GM12878 (cell line): Measurements from ENCODE around the gene KCNE2.

Experiments
- ATF7 ChIP-seq: fragments of 450-650 bp; IDR thresholded peaks from 2 replicates; pipeline ENCODE4 v1.6.1; 2016; ENCODE audit warnings: low read depth, mild to moderate bottlenecking
- CTCF ChIP-seq, 3 experiments: IDR thresholded peaks in 2 of 3; conservative IDR thresholded peaks in 1 of 3; 2 replicates each; pipeline ENCODE4 v1.5.1; 2011; ENCODE audit warnings: low read depth in 3 of 3, low read length in 3 of 3, mild to moderate bottlenecking in 3 of 3, control low read depth in 2 of 3, moderate library complexity in 2 of 3, inconsistent platforms in 1 of 3, mixed read lengths in 1 of 3; ENCODE audit not compliant: control insufficient read depth in 2 of 3, insufficient read depth in 1 of 3; ENCODE audit errors: extremely low read depth in 1 of 3
- ELK1 ChIP-seq: IDR thresholded peaks from 2 replicates; pipeline ENCODE4 v1.6.1; 2012; ENCODE audit warnings: low read depth, low read length, improper control_type of control experiment
- EZH2 ChIP-seq: IDR thresholded peaks from 2 replicates; pipeline ENCODE4 v1.6.1; 2012; ENCODE audit warnings: low read depth, mild to moderate bottlenecking, control low read depth, inconsistent platforms, low read length, borderline replicate concordance; ENCODE audit not compliant: control insufficient read depth
- IRF3 ChIP-seq: fragments of 450-650 bp; IDR thresholded peaks from 2 replicates; pipeline ENCODE4 v1.6.1; 2014; ENCODE audit warnings: mild to moderate bottlenecking
- POLR2A ChIP-seq: IDR thresholded peaks from 2 replicates; pipeline ENCODE4 v1.6.1; 2011; ENCODE audit warnings: low read depth, mild to moderate bottlenecking, low read length
- POLR2AphosphoS5 ChIP-seq: IDR thresholded peaks from 2 replicates; pipeline ENCODE4 v1.6.1; 2011; ENCODE audit warnings: mild to moderate bottlenecking, low read length, inconsistent platforms
- SIN3A ChIP-seq: IDR thresholded peaks from 2 replicates; pipeline ENCODE4 v1.6.1; 2012; ENCODE audit warnings: low read depth, low read length, improper control_type of control experiment
- USF1 ChIP-seq: IDR thresholded peaks from 2 replicates; pipeline ENCODE4 v1.6.1; 2011; ENCODE audit warnings: borderline replicate concordance, low read depth, mild to moderate bottlenecking, moderate library complexity, mixed read lengths, low read length; ENCODE audit not compliant: insufficient read depth; ENCODE audit errors: extremely low read length
- USF2 ChIP-seq: IDR thresholded peaks from 2 replicates; pipeline ENCODE4 v1.6.1; 2011; ENCODE audit warnings: low read depth, low read length, improper control_type of control experiment, borderline replicate concordance
- YY1 ChIP-seq: IDR thresholded peaks from 2 replicates; pipeline ENCODE4 v1.6.1; 2011; ENCODE audit warnings: low read depth, mild to moderate bottlenecking, low read length

GRCh38 chr21:34336756-34337391 is 26.9 kb upstream of the KCNE2 start:
- no peak for TF ChIP-seq POLR2AphosphoS5
- no peak for TF ChIP-seq ELK1
- no peak for TF ChIP-seq CTCF (IDR thresholded peaks at IDR 0.05 in 2 of 3, conservative IDR thresholded peaks at IDR 0.05 in 1 of 3; ENCODE audit: control insufficient read depth in 2 of 3, extremely low read depth in 1 of 3, insufficient read depth in 1 of 3, low read depth in 3 of 3, low read length in 3 of 3)
- TF ChIP-seq USF2 = no peak
- TF ChIP-seq USF1 = no peak
- TF ChIP-seq POLR2A = no peak
- TF ChIP-seq EZH2 = no peak
- TF ChIP-seq SIN3A = no peak
- no peak for TF ChIP-seq IRF3
- no peak for TF ChIP-seq ATF7
- no peak for TF ChIP-seq YY1
